Neural progenitor cell (in vitro differentiated cells): Measurements from ENCODE around the gene DOCK4.

Source experiments
- CTCF ChIP-seq: fragments of 200-600 bp; sonication (generic); IDR thresholded peaks from 2 replicates; pipeline ENCODE4 v1.5.1; 2017; ENCODE audit warnings: antibody characterized with exemption, mild to moderate bottlenecking
- EZH2 ChIP-seq: fragments of 200-600 bp; sonication (generic); IDR thresholded peaks from 2 replicates; pipeline ENCODE4 v1.6.1; 2017; ENCODE audit warnings: antibody characterized with exemption, mild to moderate bottlenecking, moderate library complexity
- EZH2phosphoT487 ChIP-seq: fragments of 200-600 bp; sonication (generic); IDR thresholded peaks from 2 replicates; pipeline ENCODE4 v1.6.1; 2017; ENCODE audit warnings: antibody characterized with exemption

GRCh38 chr7:112120696-112121217 lies 85.4 kb downstream of the DOCK4 start:
- no peak for TF ChIP-seq EZH2
- no peak for TF ChIP-seq CTCF
- TF ChIP-seq EZH2phosphoT487, result no peak
